ENCODE measurements around the gene RRBP1.
A peak's percentile ranks its signal among the peaks of the same experiment; 100 is the strongest.

Gene RRBP1

GRCh38 chr20:17680836-17681725 lies 961 bp downstream of the RRBP1 start:
- peaks cover 7% of the 10 kb centered on the region for H3K4me1 ChIP-seq (ENCODE audit: control insufficient read depth, insufficient read depth, low read length)
- no peaks in the 10 kb centered on the region for H3K27me3 ChIP-seq (ENCODE audit: control insufficient read depth, insufficient read depth, low read length)
- WGBS (ENCODE audit: insufficient coverage, insufficient read length) = no CpG with 5 or more reads among the region's 110 CpGs
- no peak overlapping the region for H3K27ac ChIP-seq (ENCODE audit: low read length)
- no peak for DNase-seq (ENCODE audit: low read depth, low spot score)
- H3K9me3 ChIP-seq (ENCODE audit: control insufficient read depth, insufficient read depth, low read length) = no peaks in the 10 kb centered on the region
- peak overlapping the region; percentile 80 for H3K4me3 ChIP-seq (ENCODE audit: low read length)
- no peaks in the 10 kb centered on the region for H3K36me3 ChIP-seq (ENCODE audit: control insufficient read depth, insufficient read depth, low read length)

DNA sequence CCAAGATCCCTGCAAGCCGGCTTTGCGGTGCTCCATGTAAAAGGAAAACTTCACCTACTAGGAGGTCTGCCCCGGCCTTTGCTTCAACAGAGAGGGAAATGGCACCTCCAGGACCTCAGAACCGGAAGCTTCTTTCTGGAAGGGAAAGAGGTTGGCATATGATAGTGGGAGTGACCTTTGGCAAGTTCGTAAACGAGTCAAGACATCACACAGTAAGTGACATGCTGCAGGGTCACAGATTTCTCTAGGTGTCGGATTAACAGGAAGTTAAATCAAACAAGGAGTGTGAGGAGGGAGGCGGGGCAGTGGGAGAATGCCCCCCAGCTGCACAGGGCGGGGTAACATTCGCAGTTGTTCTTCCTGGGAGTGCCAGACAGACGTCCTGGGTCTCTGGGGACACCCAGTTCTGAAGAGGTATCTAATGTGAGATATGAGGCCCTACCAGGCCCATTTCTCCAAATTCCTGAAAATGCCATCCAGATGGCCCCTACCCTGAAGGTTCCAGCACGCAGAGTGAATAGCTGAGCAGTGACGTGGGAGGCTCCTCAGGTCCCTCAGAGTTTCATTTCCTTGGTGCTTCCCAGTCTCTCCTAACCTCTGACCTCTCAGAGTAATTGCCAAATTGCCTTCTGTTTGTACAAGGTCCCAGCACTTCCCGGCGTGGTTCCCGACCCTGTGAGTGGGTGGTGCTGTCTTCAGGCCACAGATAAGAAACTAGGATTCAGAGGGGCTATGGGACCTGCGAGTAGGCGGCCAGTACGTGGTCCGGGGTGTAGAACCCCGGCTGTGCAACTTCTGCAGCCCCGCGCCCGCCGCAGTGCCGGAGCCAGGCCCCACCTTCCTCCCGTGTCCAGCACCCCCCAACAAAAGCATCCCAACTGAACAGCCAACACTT lies 1.9 kb downstream of the RRBP1 start:
- H3K4me3 ChIP-seq (ENCODE audit: low read length) = peak overlapping the region; percentile 80; the same call in 1 of the 2 replicates
- no peak for DNase-seq (ENCODE audit: low read depth, low spot score)
- no peaks in the 10 kb centered on the region for H3K36me3 ChIP-seq (ENCODE audit: control insufficient read depth, insufficient read depth, low read length)
- H3K27ac ChIP-seq (ENCODE audit: low read length) = no peak overlapping the region
- no CpG with 5 or more reads among the region's 27 CpGs for WGBS (ENCODE audit: insufficient coverage, insufficient read length)
- H3K27me3 ChIP-seq (ENCODE audit: control insufficient read depth, insufficient read depth, low read length) = no peaks in the 10 kb centered on the region
- H3K9me3 ChIP-seq (ENCODE audit: control insufficient read depth, insufficient read depth, low read length) = no peaks in the 10 kb centered on the region
- peaks cover 7% of the 10 kb centered on the region for H3K4me1 ChIP-seq (ENCODE audit: control insufficient read depth, insufficient read depth, low read length)

GRCh38 chr20:17678886-17679285 lies 3.2 kb downstream of the RRBP1 start:
- Histone ChIP-seq H3K9me3 (ENCODE audit: control insufficient read depth, insufficient read depth, low read length) (no peaks in the 10 kb centered on the region), H3K36me3 (ENCODE audit: control insufficient read depth, insufficient read depth, low read length) (no peaks in the 10 kb centered on the region), H3K4me1 (ENCODE audit: control insufficient read depth, insufficient read depth, low read length) (peaks cover 7% of the 10 kb centered on the region), H3K4me3 (ENCODE audit: low read length) (no peak overlapping the region), H3K27ac (ENCODE audit: low read length) (no peak overlapping the region), H3K27me3 (ENCODE audit: control insufficient read depth, insufficient read depth, low read length) (no peaks in the 10 kb centered on the region)
- no peak for DNase-seq (ENCODE audit: low read depth, low spot score)
- no CpG with 5 or more reads among the region's 3 CpGs for WGBS (ENCODE audit: insufficient coverage, insufficient read length)

GRCh38 chr20:17678295-17678694 lies 3.7 kb downstream of the RRBP1 start:
- peaks cover 7% of the 10 kb centered on the region for H3K4me1 ChIP-seq (ENCODE audit: control insufficient read depth, insufficient read depth, low read length)
- H3K4me3 ChIP-seq (ENCODE audit: low read length) = no peak overlapping the region
- no peaks in the 10 kb centered on the region for H3K9me3 ChIP-seq (ENCODE audit: control insufficient read depth, insufficient read depth, low read length)
- H3K27ac ChIP-seq (ENCODE audit: low read length) = no peak overlapping the region
- H3K27me3 ChIP-seq (ENCODE audit: control insufficient read depth, insufficient read depth, low read length) = no peaks in the 10 kb centered on the region
- no CpG with 5 or more reads among the region's 2 CpGs for WGBS (ENCODE audit: insufficient coverage, insufficient read length)
- no peak for DNase-seq (ENCODE audit: low read depth, low spot score)
- no peaks in the 10 kb centered on the region for H3K36me3 ChIP-seq (ENCODE audit: control insufficient read depth, insufficient read depth, low read length)

- Histone ChIP-seq H3K27ac (ENCODE audit: low read length) (no peak overlapping the region), H3K4me3 (ENCODE audit: low read length) (no peak overlapping the region), H3K4me1 (ENCODE audit: control insufficient read depth, insufficient read depth, low read length) (peaks cover 7% of the 10 kb centered on the region; the same call in 1 of the 2 replicates), H3K36me3 (ENCODE audit: control insufficient read depth, insufficient read depth, low read length) (peaks cover 2% of the 10 kb centered on the region; the same call in 1 of the 2 replicates), H3K27me3 (ENCODE audit: control insufficient read depth, insufficient read depth, low read length) (no peaks in the 10 kb centered on the region), H3K9me3 (ENCODE audit: control insufficient read depth, insufficient read depth, low read length) (no peaks in the 10 kb centered on the region)
- no CpG with 5 or more reads among the region's 2 CpGs for WGBS (ENCODE audit: insufficient coverage, insufficient read length)
- DNase-seq (ENCODE audit: low read depth, low spot score) = no peak
Measured at GRCh38 chr20:17676942-17677341, 5.1 kb downstream of the RRBP1 start.

DNA sequence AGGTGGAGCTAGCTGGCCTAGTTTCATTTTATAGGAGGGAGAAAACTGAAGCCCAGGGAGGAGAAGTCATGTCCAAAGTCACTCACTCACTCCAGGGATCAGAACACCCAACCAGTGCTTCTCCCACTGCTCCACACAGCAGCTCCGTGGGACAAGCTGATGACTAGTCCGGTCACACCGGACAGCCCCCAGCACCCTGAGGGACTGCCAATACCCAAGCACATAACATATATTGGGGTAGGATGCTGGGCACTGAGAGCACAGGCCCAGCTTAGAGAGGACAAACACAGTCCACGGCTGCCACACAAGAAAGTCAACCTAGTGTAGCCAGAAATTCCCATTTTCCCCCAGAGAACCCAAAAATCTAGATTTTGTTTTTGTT lies 5.7 kb downstream of the RRBP1 start:
- Histone ChIP-seq H3K27ac (ENCODE audit: low read length) (no peak overlapping the region), H3K27me3 (ENCODE audit: control insufficient read depth, insufficient read depth, low read length) (no peaks in the 10 kb centered on the region), H3K9me3 (ENCODE audit: control insufficient read depth, insufficient read depth, low read length) (no peaks in the 10 kb centered on the region), H3K4me3 (ENCODE audit: low read length) (no peak overlapping the region), H3K36me3 (ENCODE audit: control insufficient read depth, insufficient read depth, low read length) (peaks cover 2% of the 10 kb centered on the region; the same call in 1 of the 2 replicates), H3K4me1 (ENCODE audit: control insufficient read depth, insufficient read depth, low read length) (peaks cover 11% of the 10 kb centered on the region)
- WGBS (ENCODE audit: insufficient coverage, insufficient read length) = no CpG with 5 or more reads among the region's 4 CpGs
- DNase-seq (ENCODE audit: low read depth, low spot score) = no peak

GRCh38 chr20:17675519-17676377 lies 6.3 kb downstream of the RRBP1 start:
- no peaks in the 10 kb centered on the region for H3K9me3 ChIP-seq (ENCODE audit: control insufficient read depth, insufficient read depth, low read length)
- DNase-seq (ENCODE audit: low read depth, low spot score) = no peak
- no CpG with 5 or more reads among the region's 13 CpGs for WGBS (ENCODE audit: insufficient coverage, insufficient read length)
- no peak overlapping the region for H3K4me3 ChIP-seq (ENCODE audit: low read length)
- H3K36me3 ChIP-seq (ENCODE audit: control insufficient read depth, insufficient read depth, low read length) = peaks cover 2% of the 10 kb centered on the region; the same call in 1 of the 2 replicates
- H3K27ac ChIP-seq (ENCODE audit: low read length) = no peak overlapping the region
- no peaks in the 10 kb centered on the region for H3K27me3 ChIP-seq (ENCODE audit: control insufficient read depth, insufficient read depth, low read length)
- H3K4me1 ChIP-seq (ENCODE audit: control insufficient read depth, insufficient read depth, low read length) = peaks cover 11% of the 10 kb centered on the region

GRCh38 chr20:17674722-17675518 lies 7.1 kb downstream of the RRBP1 start:
- Histone ChIP-seq H3K36me3 (ENCODE audit: control insufficient read depth, insufficient read depth, low read length) (peaks cover 2% of the 10 kb centered on the region; the same call in 1 of the 2 replicates), H3K4me1 (ENCODE audit: control insufficient read depth, insufficient read depth, low read length) (peaks cover 6% of the 10 kb centered on the region; the same call in 1 of the 2 replicates), H3K27me3 (ENCODE audit: control insufficient read depth, insufficient read depth, low read length) (no peaks in the 10 kb centered on the region), H3K4me3 (ENCODE audit: low read length) (no peak overlapping the region), H3K27ac (ENCODE audit: low read length) (no peak overlapping the region), H3K9me3 (ENCODE audit: control insufficient read depth, insufficient read depth, low read length) (no peaks in the 10 kb centered on the region)
- no peak for DNase-seq (ENCODE audit: low read depth, low spot score)
- no CpG with 5 or more reads among the region's 9 CpGs for WGBS (ENCODE audit: insufficient coverage, insufficient read length)

DNA sequence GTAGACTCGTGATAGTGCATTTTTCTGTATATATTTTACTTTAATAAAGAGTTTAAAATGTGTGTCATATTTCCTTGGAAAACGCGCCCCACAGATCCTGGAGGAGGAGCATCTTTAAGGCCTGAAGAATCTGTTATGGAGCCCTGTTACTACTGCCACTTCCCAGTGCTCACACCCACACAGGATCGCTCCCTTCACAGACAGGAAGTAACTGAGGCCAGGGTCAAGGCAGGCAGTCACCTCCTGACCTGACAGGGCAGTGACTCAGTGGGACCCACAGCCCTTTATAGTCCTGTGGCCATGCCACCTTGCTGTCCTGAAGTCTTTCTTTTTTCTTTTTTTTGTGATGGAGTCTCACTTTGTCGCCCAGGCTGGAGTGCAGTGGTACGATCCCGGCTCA lies 9.0 kb downstream of the RRBP1 start:
- Histone ChIP-seq H3K27me3 (ENCODE audit: control insufficient read depth, insufficient read depth, low read length) (no peaks in the 10 kb centered on the region), H3K4me1 (ENCODE audit: control insufficient read depth, insufficient read depth, low read length) (peaks cover 4% of the 10 kb centered on the region; the same call in 1 of the 2 replicates), H3K27ac (ENCODE audit: low read length) (no peak overlapping the region), H3K4me3 (ENCODE audit: low read length) (no peak overlapping the region), H3K36me3 (ENCODE audit: control insufficient read depth, insufficient read depth, low read length) (peaks cover 2% of the 10 kb centered on the region; the same call in 1 of the 2 replicates), H3K9me3 (ENCODE audit: control insufficient read depth, insufficient read depth, low read length) (no peaks in the 10 kb centered on the region)
- WGBS (ENCODE audit: insufficient coverage, insufficient read length) = no CpG with 5 or more reads among the region's 7 CpGs
- no peak for DNase-seq (ENCODE audit: low read depth, low spot score)
